OCI-M1 (cell line): Measurements from ENCODE around the gene SORCS1.

ENCODE experiments used
- DNase-seq: peaks from one replicate; lab custom pipeline; 2025; lab: John Stamatoyannopoulos, UW

The SORCS1 gene

GRCh38 chr10:106746868-106747267 lies 417.6 kb downstream of the SORCS1 start:
- DNase-seq = no peak

- DNase-seq = no peak
These were observed 423.4 kb downstream of the SORCS1 start for GRCh38 chr10:106741006-106741530.

- no peak for DNase-seq
These were observed 424.4 kb downstream of the SORCS1 start for GRCh38 chr10:106740071-106740470.

GRCh38 chr10:106734220-106734619 lies 430.3 kb downstream of the SORCS1 start:
- no peak for DNase-seq

- no peak for DNase-seq
These were observed 436.3 kb downstream of the SORCS1 start for GRCh38 chr10:106728232-106728631.

- DNase-seq = no peak
These were observed 437.3 kb downstream of the SORCS1 start for GRCh38 chr10:106727170-106727569.

GRCh38 chr10:106722524-106722923 lies 442.0 kb downstream of the SORCS1 start:
- DNase-seq = no peak

GRCh38 chr10:106720683-106721082 lies 443.8 kb downstream of the SORCS1 start:
- DNase-seq = no peak

GRCh38 chr10:106716381-106716780 lies 448.1 kb downstream of the SORCS1 start:
- DNase-seq = no peak

- no peak for DNase-seq
These were observed 449.6 kb downstream of the SORCS1 start for GRCh38 chr10:106714734-106715555.

- DNase-seq = no peak
These were observed 450.7 kb downstream of the SORCS1 start for GRCh38 chr10:106713846-106714245.

- DNase-seq = no peak
These were observed 451.5 kb downstream of the SORCS1 start for GRCh38 chr10:106712988-106713387.

GRCh38 chr10:106711313-106711906 lies 453.1 kb downstream of the SORCS1 start:
- DNase-seq = peak; percentile 85

- DNase-seq = no peak
These were observed 456.0 kb downstream of the SORCS1 start for GRCh38 chr10:106708506-106708905.

- DNase-seq = no peak
These were observed 456.8 kb downstream of the SORCS1 start for GRCh38 chr10:106707657-106708056.

- DNase-seq = no peak
These were observed 458.4 kb downstream of the SORCS1 start for GRCh38 chr10:106706127-106706526.

- peak; percentile 77 for DNase-seq
These were observed 458.8 kb downstream of the SORCS1 start for GRCh38 chr10:106705681-106706100.

- DNase-seq = no peak
These were observed 468.3 kb downstream of the SORCS1 start for GRCh38 chr10:106696239-106696638.

- DNase-seq = no peak
These were observed 469.8 kb downstream of the SORCS1 start for GRCh38 chr10:106694696-106695095.

- peak; percentile 66 for DNase-seq
These were observed 482.3 kb downstream of the SORCS1 start for GRCh38 chr10:106682175-106682574.

- DNase-seq = no peak
These were observed 484.4 kb downstream of the SORCS1 start for GRCh38 chr10:106680061-106680460.

- DNase-seq = no peak
These were observed 485.2 kb downstream of the SORCS1 start for GRCh38 chr10:106679314-106679713.

GRCh38 chr10:106672517-106673175 lies 491.9 kb downstream of the SORCS1 start:
- DNase-seq = no peak
